ENCODE data around the gene ARL4A.

ARL4A gene

GRCh38 chr7:12719141-12719919 is 31.9 kb downstream of the ARL4A start:
- Histone ChIP-seq H3K27ac (ENCODE audit: low read depth, low read length) (no peak overlapping the region), H2BK12ac (ENCODE audit: low read length) (no peak overlapping the region), H3K79me1 (ENCODE audit: low read length) (peaks cover 2% of the 10 kb centered on the region), H2AK5ac (ENCODE audit: low read length) (no peak overlapping the region), H3K23ac (ENCODE audit: low read length) (no peak overlapping the region), H3K79me2 (ENCODE audit: control insufficient read depth, insufficient read depth, low read length, poor library complexity) (no peaks in the 10 kb centered on the region), H3K27me3 (ENCODE audit: insufficient read depth, low read length) (no peaks in the 10 kb centered on the region), H2BK120ac (ENCODE audit: insufficient read depth, low read length, poor library complexity) (no peak overlapping the region), H3K9me3 (ENCODE audit: insufficient read depth, low read depth, low read length) (no peaks in the 10 kb centered on the region), H3K18ac (ENCODE audit: low read length) (no peak overlapping the region), H3K4ac (ENCODE audit: low read depth, low read length) (no peak overlapping the region), H3K36me3 (ENCODE audit: control insufficient read depth in 1 of 2, insufficient read depth in 2 of 2, low read length in 2 of 2) (no peaks in the 10 kb centered on the region), H4K12ac (ENCODE audit: low read depth, low read length) (no peak overlapping the region), H3K4me2 (ENCODE audit: low read length) (no peak overlapping the region), H3K4me1 (ENCODE audit: control insufficient read depth in 1 of 2, insufficient read depth in 2 of 2, low read length in 2 of 2) (peaks cover 5 to 6% of the 10 kb centered on the region in 2 experiments), H4K91ac (ENCODE audit: low read depth, low read length) (no peak overlapping the region), H3K14ac (ENCODE audit: low read length) (no peak overlapping the region), H3K4me3 (ENCODE audit: low read depth, low read length) (no peak overlapping the region), H4K8ac (ENCODE audit: low read depth, low read length) (no peak overlapping the region), H2AFZ (ENCODE audit: insufficient read depth, low read length, poor library complexity) (no peak overlapping the region), H3K9ac (ENCODE audit: low read length) (no peak overlapping the region), H2BK5ac (ENCODE audit: low read depth, low read length, poor library complexity) (no peak overlapping the region)
- peak in 1 of 2 donors; percentile 6 for DNase-seq
- WGBS (ENCODE audit: extremely low coverage, insufficient coverage, insufficient read length), result no CpG with 5 or more reads among the region's 5 CpGs

GRCh38 chr7:12719981-12720865 is 32.8 kb downstream of the ARL4A start:
- Histone ChIP-seq H3K9me3 (ENCODE audit: insufficient read depth, low read depth, low read length) (no peaks in the 10 kb centered on the region), H3K79me1 (ENCODE audit: low read length) (peaks cover 2% of the 10 kb centered on the region), H3K23ac (ENCODE audit: low read length) (no peak overlapping the region), H3K4me3 (ENCODE audit: low read depth, low read length) (no peak overlapping the region), H3K4ac (ENCODE audit: low read depth, low read length) (no peak overlapping the region), H3K27me3 (ENCODE audit: insufficient read depth, low read length) (no peaks in the 10 kb centered on the region), H4K91ac (ENCODE audit: low read depth, low read length) (no peak overlapping the region), H3K18ac (ENCODE audit: low read length) (no peak overlapping the region), H3K4me2 (ENCODE audit: low read length) (no peak overlapping the region), H4K12ac (ENCODE audit: low read depth, low read length) (no peak overlapping the region), H2BK5ac (ENCODE audit: low read depth, low read length, poor library complexity) (no peak overlapping the region), H2BK12ac (ENCODE audit: low read length) (no peak overlapping the region), H3K4me1 (ENCODE audit: control insufficient read depth in 1 of 2, insufficient read depth in 2 of 2, low read length in 2 of 2) (peaks cover 5 to 6% of the 10 kb centered on the region in 2 experiments), H3K79me2 (ENCODE audit: control insufficient read depth, insufficient read depth, low read length, poor library complexity) (no peaks in the 10 kb centered on the region), H3K9ac (ENCODE audit: low read length) (no peak overlapping the region), H3K36me3 (ENCODE audit: control insufficient read depth in 1 of 2, insufficient read depth in 2 of 2, low read length in 2 of 2) (no peaks in the 10 kb centered on the region), H2AK5ac (ENCODE audit: low read length) (no peak overlapping the region), H2BK120ac (ENCODE audit: insufficient read depth, low read length, poor library complexity) (no peak overlapping the region), H2AFZ (ENCODE audit: insufficient read depth, low read length, poor library complexity) (no peak overlapping the region), H3K27ac (ENCODE audit: low read depth, low read length) (no peak overlapping the region), H3K14ac (ENCODE audit: low read length) (no peak overlapping the region), H4K8ac (ENCODE audit: low read depth, low read length) (no peak overlapping the region)
- no CpG with 5 or more reads among the region's 17 CpGs for WGBS (ENCODE audit: extremely low coverage, insufficient coverage, insufficient read length)
- DNase-seq, result no peak

DNA sequence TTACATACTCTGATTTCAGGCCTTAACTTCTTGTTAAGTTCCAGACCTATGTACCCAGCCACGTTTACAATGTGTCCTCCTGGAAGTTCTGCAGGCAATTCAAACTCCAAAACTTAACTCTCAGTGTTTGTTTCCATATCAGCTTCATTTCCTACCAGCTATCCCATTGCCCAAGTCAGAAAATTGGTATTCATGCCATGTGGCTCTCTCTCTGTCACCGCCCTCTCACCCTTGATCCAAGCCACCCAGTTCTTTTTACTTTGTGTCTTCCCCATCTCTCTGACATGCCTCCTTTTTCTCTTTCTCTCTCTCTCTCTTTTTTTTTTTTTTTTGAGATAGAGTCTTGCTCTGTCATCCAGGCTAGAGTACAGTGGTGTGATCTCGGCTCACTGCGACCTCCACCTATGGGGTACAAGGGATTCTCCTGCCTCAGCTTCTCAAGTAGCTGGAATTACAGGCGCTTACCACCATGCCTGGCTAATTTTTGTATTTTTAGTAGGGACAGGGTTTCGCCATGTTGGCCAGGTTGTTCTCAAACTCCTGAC is 33.9 kb downstream of the ARL4A start:
- Histone ChIP-seq H4K8ac (ENCODE audit: low read depth, low read length) (no peak overlapping the region), H2AK5ac (ENCODE audit: low read length) (no peak overlapping the region), H4K91ac (ENCODE audit: low read depth, low read length) (no peak overlapping the region), H3K4me3 (ENCODE audit: low read depth, low read length) (no peak overlapping the region), H3K27me3 (ENCODE audit: insufficient read depth, low read length) (no peaks in the 10 kb centered on the region), H2BK12ac (ENCODE audit: low read length) (no peak overlapping the region), H3K4me1 (ENCODE audit: control insufficient read depth in 1 of 2, insufficient read depth in 2 of 2, low read length in 2 of 2) (peaks cover under 1% of the 10 kb centered on the region in 2 experiments), H3K9me3 (ENCODE audit: insufficient read depth, low read depth, low read length) (no peaks in the 10 kb centered on the region), H3K79me1 (ENCODE audit: low read length) (peaks cover under 1% of the 10 kb centered on the region), H3K18ac (ENCODE audit: low read length) (no peak overlapping the region), H3K27ac (ENCODE audit: low read depth, low read length) (no peak overlapping the region), H2BK5ac (ENCODE audit: low read depth, low read length, poor library complexity) (no peak overlapping the region), H3K79me2 (ENCODE audit: control insufficient read depth, insufficient read depth, low read length, poor library complexity) (no peaks in the 10 kb centered on the region), H3K4me2 (ENCODE audit: low read length) (no peak overlapping the region), H4K12ac (ENCODE audit: low read depth, low read length) (no peak overlapping the region), H2BK120ac (ENCODE audit: insufficient read depth, low read length, poor library complexity) (no peak overlapping the region), H3K23ac (ENCODE audit: low read length) (no peak overlapping the region), H3K4ac (ENCODE audit: low read depth, low read length) (no peak overlapping the region), H2AFZ (ENCODE audit: insufficient read depth, low read length, poor library complexity) (no peak overlapping the region), H3K9ac (ENCODE audit: low read length) (no peak overlapping the region), H3K36me3 (ENCODE audit: control insufficient read depth in 1 of 2, insufficient read depth in 2 of 2, low read length in 2 of 2) (no peaks in the 10 kb centered on the region), H3K14ac (ENCODE audit: low read length) (no peak overlapping the region)
- no peak for DNase-seq
- WGBS (ENCODE audit: extremely low coverage, insufficient coverage, insufficient read length), result no CpG with 5 or more reads among the region's 6 CpGs

GRCh38 chr7:12722136-12722535 is 34.7 kb downstream of the ARL4A start:
- Histone ChIP-seq H3K79me2 (ENCODE audit: control insufficient read depth, insufficient read depth, low read length, poor library complexity) (no peaks in the 10 kb centered on the region), H3K27ac (ENCODE audit: low read depth, low read length) (no peak overlapping the region), H3K9me3 (ENCODE audit: insufficient read depth, low read depth, low read length) (no peaks in the 10 kb centered on the region), H3K18ac (ENCODE audit: low read length) (no peak overlapping the region), H3K4me2 (ENCODE audit: low read length) (no peak overlapping the region), H2AK5ac (ENCODE audit: low read length) (no peak overlapping the region), H4K8ac (ENCODE audit: low read depth, low read length) (no peak overlapping the region), H3K4me1 (ENCODE audit: control insufficient read depth in 1 of 2, insufficient read depth in 2 of 2, low read length in 2 of 2) (no peaks in the 10 kb centered on the region), H3K4ac (ENCODE audit: low read depth, low read length) (no peak overlapping the region), H3K36me3 (ENCODE audit: control insufficient read depth in 1 of 2, insufficient read depth in 2 of 2, low read length in 2 of 2) (no peaks in the 10 kb centered on the region), H4K91ac (ENCODE audit: low read depth, low read length) (no peak overlapping the region), H2BK5ac (ENCODE audit: low read depth, low read length, poor library complexity) (no peak overlapping the region), H3K14ac (ENCODE audit: low read length) (no peak overlapping the region), H4K12ac (ENCODE audit: low read depth, low read length) (no peak overlapping the region), H3K23ac (ENCODE audit: low read length) (peak overlapping the region; percentile 2), H3K4me3 (ENCODE audit: low read depth, low read length) (no peak overlapping the region), H3K27me3 (ENCODE audit: insufficient read depth, low read length) (no peaks in the 10 kb centered on the region), H2BK120ac (ENCODE audit: insufficient read depth, low read length, poor library complexity) (no peak overlapping the region), H3K9ac (ENCODE audit: low read length) (no peak overlapping the region), H3K79me1 (ENCODE audit: low read length) (no peaks in the 10 kb centered on the region), H2AFZ (ENCODE audit: insufficient read depth, low read length, poor library complexity) (no peak overlapping the region), H2BK12ac (ENCODE audit: low read length) (no peak overlapping the region)
- no CpG with 5 or more reads among the region's 2 CpGs for WGBS (ENCODE audit: extremely low coverage, insufficient coverage, insufficient read length)
- DNase-seq, result no peak
